HepG2 (cell line): ENCODE results near the gene AQP10. TPM values are rescaled to one million over a fixed set of nuclear protein-coding genes. Genes with fewer than 3 reads are reported as not detected.

Experiments used
- AKAP8 ChIP-seq: sonication (generic); formaldehyde crosslinking; IDR thresholded peaks from 2 replicates; pipeline ENCODE4 v1.5.1; 2020; ENCODE audit warnings: mild to moderate bottlenecking, missing genetic modification reagents
- EHMT2 ChIP-seq: fragments of 200-600 bp; sonication (generic); IDR thresholded peaks from 2 replicates; pipeline ENCODE4 v1.7.0; 2017; ENCODE audit warnings: antibody characterized with exemption, low read depth, low read length, borderline replicate concordance
- ERF ChIP-seq: IDR thresholded peaks from 2 replicates; pipeline ENCODE4 v1.6.1; 2018; ENCODE audit warnings: missing biosample characterization, missing genetic modification reagents
- FOXA3 ChIP-seq: IDR thresholded peaks from 2 replicates; pipeline ENCODE4 v1.6.1; 2016; ENCODE audit warnings: missing genetic modification reagents, missing compliant biosample characterization
- FOXP1 ChIP-seq, 2 experiments: fragments of 450-650 bp in 1 of 2; IDR thresholded peaks; 2 replicates each; pipeline ENCODE4 v1.6.1; 2017 to 2018; ENCODE audit warnings: antibody characterized with exemption in 1 of 2
- GLI4 ChIP-seq: sonication (generic); formaldehyde crosslinking; IDR thresholded peaks from 2 replicates; pipeline ENCODE4 v1.5.1; 2020; ENCODE audit warnings: missing genetic modification reagents, mild to moderate bottlenecking, moderate library complexity, borderline replicate concordance
- GMEB2 ChIP-seq: IDR thresholded peaks from 2 replicates; pipeline ENCODE4 v1.6.1; 2016; ENCODE audit warnings: missing biosample characterization, missing genetic modification reagents, low read depth
- HHEX ChIP-seq: IDR thresholded peaks from 2 replicates; pipeline ENCODE4 v1.6.1; 2016; ENCODE audit warnings: control low read depth
- HNF4A ChIP-seq: sonication (generic); formaldehyde crosslinking; IDR thresholded peaks from 2 replicates; pipeline ENCODE4 v1.4.0; 2020; ENCODE audit warnings: missing genetic modification reagents
- KIAA2018 ChIP-seq: sonication (generic); formaldehyde crosslinking; IDR thresholded peaks from 2 replicates; pipeline ENCODE4 v1.5.0; 2020; ENCODE audit warnings: mild to moderate bottlenecking, missing genetic modification reagents, borderline replicate concordance
- KLF15 ChIP-seq: sonication (generic); formaldehyde crosslinking; IDR thresholded peaks from 2 replicates; pipeline ENCODE4 v1.8.1; 2023; ENCODE audit warnings: borderline replicate concordance, mild to moderate bottlenecking, inconsistent platforms, missing genetic modification reagents, mixed read lengths
- MTERF4 ChIP-seq: sonication (generic); formaldehyde crosslinking; IDR thresholded peaks from 2 replicates; pipeline ENCODE4 v1.8.0; 2023; ENCODE audit warnings: mild to moderate bottlenecking, missing genetic modification reagents
- SIN3A ChIP-seq: IDR thresholded peaks from 2 replicates; pipeline ENCODE4 v1.6.1; 2011; ENCODE audit warnings: low read depth, mild to moderate bottlenecking, control low read depth, low read length, borderline replicate concordance
- ZHX1 ChIP-seq: sonication (generic); formaldehyde crosslinking; IDR thresholded peaks from 2 replicates; pipeline ENCODE4 v1.8.1; 2022; ENCODE audit warnings: low read depth, mild to moderate bottlenecking, missing genetic modification reagents
- ZMAT3 ChIP-seq: sonication (generic); formaldehyde crosslinking; conservative IDR thresholded peaks from 2 replicates; pipeline ENCODE4 v1.7.0; 2021; ENCODE audit warnings: missing genetic modification reagents
- polyA plus RNA-seq, 8 experiments: library from polyadenylated mRNA; depleted of rRNA in 3 of 8; stranded (reverse) in 7 of 8; unstranded in 1 of 8; fragments of >200 nt; fragmentation: Illumina TruSeq in 4 of 8; extraction: Trizol in 4 of 8; gene quantifications; 2 replicates each; pipeline versions ENCODE4 v1.2.1 to v1.2.3, GENCODE V29; 2011 to 2016; ENCODE audit warnings: low read depth in 4 of 8, missing spikeins in 1 of 8, mixed read lengths in 1 of 8; ENCODE audit not compliant: insufficient read depth in 1 of 8
- total RNA-seq, 5 experiments: library from RNA; depleted of rRNA; stranded (reverse); fragments of >200 nt; fragmentation: Illumina TruSeq; extraction: Trizol; gene quantifications; 2 replicates each; pipeline ENCODE4 v1.2.3, GENCODE V29; 2016; ENCODE audit warnings: low read depth in 1 of 5

The AQP10 gene
- total and polyA plus RNA-seq, 2 of the 13 experiments (the other 11 are each of a cell fraction or from before 2014, with no cell fraction given) = 0.30 TPM; not detected in 1

- TF ChIP-seq SIN3A (peak; percentile 67; the same call in 1 of the 2 replicates), AKAP8 (CRISPR knock-in tag) (0 out of 2 replicates have a peak, but pooled peaks have one; percentile 60), KIAA2018 (no peak), FOXA3 (CRISPR knock-in tag) (no peak; the same call in none of the 2 replicates), MTERF4 (CRISPR knock-in tag) (peak; percentile 42; the same call in 1 of the 2 replicates), HHEX (CRISPR knock-in tag) (no peak), GLI4 (CRISPR knock-in tag) (no peak), FOXP1 (IDR thresholded peaks at IDR 0.05) (no peak), FOXP1 (CRISPR knock-in tag; IDR thresholded peaks at IDR 0.05) (no peak), ZHX1 (CRISPR knock-in tag) (0 out of 2 replicates have a peak, but pooled peaks have one; percentile 24), ERF (CRISPR knock-in tag) (peak; percentile 86), GMEB2 (CRISPR knock-in tag) (peak; percentile 84), ZMAT3 (CRISPR knock-in tag) (0 out of 2 replicates have a peak, but pooled peaks have one; percentile 43), EHMT2 (no peak), HNF4A (CRISPR knock-in tag) (0 out of 2 replicates have a peak, but pooled peaks have one; percentile 40), KLF15 (CRISPR knock-in tag) (no peak)
Observed at GRCh38 chr1:154272217-154272998, 48.5 kb upstream of the AQP10 start, which contains the start of gene HAX1 (continued).
